ENCODE measurements around the gene TMEM214.

The TMEM214 gene

GRCh38 chr2:27084297-27085061 lies 51.7 kb downstream of the TMEM214 start:
- 0 out of 2 replicates have a peak, but pooled peaks have one; percentile 13 for TF ChIP-seq CTCF (conservative IDR thresholded peaks at IDR 0.05; ENCODE audit: low read length)
- TF ChIP-seq EZH2phosphoT487 (IDR thresholded peaks at IDR 0.05; ENCODE audit: borderline replicate concordance), result no peak
- no peaks in the 10 kb centered on the region for H3K27me3 ChIP-seq (ENCODE audit: insufficient read depth, low read length, poor library complexity, severe bottlenecking)
- no peaks in the 10 kb centered on the region for H3K9me2 ChIP-seq (replicated peaks; ENCODE audit: low read depth, low read length)
- H3K4me3 ChIP-seq (ENCODE audit: low read length, poor library complexity, severe bottlenecking), result no peak overlapping the region
- no peak overlapping the region for H2AFZ ChIP-seq (ENCODE audit: low read length)
- no peaks in the 10 kb centered on the region for H4K20me1 ChIP-seq (ENCODE audit: insufficient read depth, low read length, poor library complexity, severe bottlenecking)
- no peaks in the 10 kb centered on the region for H3K36me3 ChIP-seq (ENCODE audit: insufficient read depth, low read length)
- peaks cover 7% of the 10 kb centered on the region; the same call in 1 of the 2 replicates for H3F3A ChIP-seq (ENCODE audit: low read depth)
- peaks cover 53% of the 10 kb centered on the region for H3K4me1 ChIP-seq (ENCODE audit: insufficient read depth, low read length, poor library complexity, severe bottlenecking)
- H3K4me2 ChIP-seq (ENCODE audit: low read depth, low read length, poor library complexity, severe bottlenecking), result peak overlapping the region; percentile 69
- peaks cover 21% of the 10 kb centered on the region; the same call in 1 of the 2 replicates for H3K79me2 ChIP-seq (ENCODE audit: insufficient read depth, low read length)
- no peaks in the 10 kb centered on the region for H3K9me3 ChIP-seq (ENCODE audit: insufficient read depth, low read depth, low read length)
- H3K9ac ChIP-seq (ENCODE audit: low read depth, low read length, poor library complexity, severe bottlenecking), result no peak overlapping the region

GRCh38 chr2:27085062-27085672 lies 52.4 kb downstream of the TMEM214 start:
- no peak overlapping the region for H2AFZ ChIP-seq (ENCODE audit: low read length)
- no peaks in the 10 kb centered on the region for H3K9me3 ChIP-seq (ENCODE audit: insufficient read depth, low read depth, low read length)
- no peaks in the 10 kb centered on the region for H4K20me1 ChIP-seq (ENCODE audit: insufficient read depth, low read length, poor library complexity, severe bottlenecking)
- H3F3A ChIP-seq (ENCODE audit: low read depth), result peaks cover 7% of the 10 kb centered on the region; the same call in 1 of the 2 replicates
- peaks cover 21% of the 10 kb centered on the region; the same call in 1 of the 2 replicates for H3K79me2 ChIP-seq (ENCODE audit: insufficient read depth, low read length)
- no peaks in the 10 kb centered on the region for H3K36me3 ChIP-seq (ENCODE audit: insufficient read depth, low read length)
- peak overlapping the region; percentile 69 for H3K4me2 ChIP-seq (ENCODE audit: low read depth, low read length, poor library complexity, severe bottlenecking)
- H3K9me2 ChIP-seq (replicated peaks; ENCODE audit: low read depth, low read length), result no peaks in the 10 kb centered on the region
- peaks cover 53% of the 10 kb centered on the region for H3K4me1 ChIP-seq (ENCODE audit: insufficient read depth, low read length, poor library complexity, severe bottlenecking)
- H3K27me3 ChIP-seq (ENCODE audit: insufficient read depth, low read length, poor library complexity, severe bottlenecking), result no peaks in the 10 kb centered on the region
- H3K4me3 ChIP-seq (ENCODE audit: low read length, poor library complexity, severe bottlenecking), result peak overlapping the region; percentile 78
- TF ChIP-seq EZH2phosphoT487 (IDR thresholded peaks at IDR 0.05; ENCODE audit: borderline replicate concordance) (no peak), CTCF (conservative IDR thresholded peaks at IDR 0.05; ENCODE audit: low read length) (no peak)
- peak overlapping the region; percentile 79 for H3K9ac ChIP-seq (ENCODE audit: low read depth, low read length, poor library complexity, severe bottlenecking)

- peaks cover 7% of the 10 kb centered on the region; the same call in 1 of the 2 replicates for H3F3A ChIP-seq (ENCODE audit: low read depth)
- H3K79me2 ChIP-seq (ENCODE audit: insufficient read depth, low read length), result peaks cover 21% of the 10 kb centered on the region; the same call in 1 of the 2 replicates
- no peaks in the 10 kb centered on the region for H4K20me1 ChIP-seq (ENCODE audit: insufficient read depth, low read length, poor library complexity, severe bottlenecking)
- H3K9me3 ChIP-seq (ENCODE audit: insufficient read depth, low read depth, low read length), result no peaks in the 10 kb centered on the region
- no peaks in the 10 kb centered on the region for H3K9me2 ChIP-seq (replicated peaks; ENCODE audit: low read depth, low read length)
- peak overlapping the region; percentile 69 for H3K4me2 ChIP-seq (ENCODE audit: low read depth, low read length, poor library complexity, severe bottlenecking)
- peak overlapping the region; percentile 79 for H3K9ac ChIP-seq (ENCODE audit: low read depth, low read length, poor library complexity, severe bottlenecking)
- H3K27me3 ChIP-seq (ENCODE audit: insufficient read depth, low read length, poor library complexity, severe bottlenecking), result no peaks in the 10 kb centered on the region
- H3K4me1 ChIP-seq (ENCODE audit: insufficient read depth, low read length, poor library complexity, severe bottlenecking), result peaks cover 50% of the 10 kb centered on the region
- H3K36me3 ChIP-seq (ENCODE audit: insufficient read depth, low read length), result no peaks in the 10 kb centered on the region
- peak overlapping the region; percentile 76; the same call in 1 of the 2 replicates for H2AFZ ChIP-seq (ENCODE audit: low read length)
- TF ChIP-seq CTCF (conservative IDR thresholded peaks at IDR 0.05; ENCODE audit: low read length) (peak; percentile 42), EZH2phosphoT487 (IDR thresholded peaks at IDR 0.05; ENCODE audit: borderline replicate concordance) (no peak)
- H3K4me3 ChIP-seq (ENCODE audit: low read length, poor library complexity, severe bottlenecking), result peak overlapping the region; percentile 78
Measured at GRCh38 chr2:27085673-27086089, 52.9 kb downstream of the TMEM214 start.
